HuH-7.5 (cell line): ENCODE measurements around the gene DGKG.

Experiments used
- DNase-seq: peaks from one replicate; pipeline ENCODE4 v3.0.0; 2011; ENCODE audit warnings: low spot score

Gene DGKG

GRCh38 chr3:186208296-186208989 lies 153.6 kb downstream of the DGKG start:
- no peak for DNase-seq

DNA sequence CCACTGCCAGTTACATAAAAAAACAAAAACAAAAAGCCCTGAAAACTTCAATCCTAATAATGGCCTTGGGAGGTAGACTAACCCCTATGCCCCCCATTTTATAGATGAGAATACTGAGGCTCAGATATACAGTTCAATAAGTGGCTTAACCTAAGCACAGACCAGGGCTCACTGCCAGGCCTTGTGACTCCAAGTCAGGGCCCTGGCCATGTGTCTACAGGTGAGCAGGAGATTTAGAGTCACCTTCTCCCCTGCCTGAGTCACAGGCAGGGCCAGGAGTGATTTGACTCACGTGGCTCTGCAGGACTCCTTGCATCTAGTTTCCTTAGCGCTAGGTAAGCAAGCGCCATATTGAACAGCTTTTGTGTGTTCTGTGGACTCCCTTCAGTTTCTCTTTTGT lies 154.5 kb downstream of the DGKG start:
- no peak for DNase-seq

DNA sequence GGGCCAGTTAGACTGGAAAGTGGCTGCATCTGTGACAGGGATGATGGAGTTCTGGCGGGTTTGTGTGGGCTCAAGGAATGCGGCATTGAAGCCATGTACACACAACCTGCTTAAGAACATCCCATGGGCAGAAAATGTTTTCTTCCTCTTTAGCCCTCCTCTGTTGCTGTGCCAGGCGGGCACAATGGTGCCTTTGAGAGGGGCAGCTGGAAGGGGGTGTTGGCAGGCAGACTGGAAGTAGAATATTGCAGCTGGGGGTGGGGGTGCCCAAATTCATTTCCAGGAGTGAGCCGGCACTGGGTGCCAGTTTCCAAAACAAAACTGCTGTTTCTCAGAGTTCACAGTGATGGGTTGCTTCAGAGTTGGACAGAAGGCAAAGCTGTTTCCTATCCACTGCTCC lies 161.3 kb downstream of the DGKG start:
- no peak for DNase-seq

GRCh38 chr3:186198442-186198841 lies 163.6 kb downstream of the DGKG start:
- DNase-seq = no peak

DNA sequence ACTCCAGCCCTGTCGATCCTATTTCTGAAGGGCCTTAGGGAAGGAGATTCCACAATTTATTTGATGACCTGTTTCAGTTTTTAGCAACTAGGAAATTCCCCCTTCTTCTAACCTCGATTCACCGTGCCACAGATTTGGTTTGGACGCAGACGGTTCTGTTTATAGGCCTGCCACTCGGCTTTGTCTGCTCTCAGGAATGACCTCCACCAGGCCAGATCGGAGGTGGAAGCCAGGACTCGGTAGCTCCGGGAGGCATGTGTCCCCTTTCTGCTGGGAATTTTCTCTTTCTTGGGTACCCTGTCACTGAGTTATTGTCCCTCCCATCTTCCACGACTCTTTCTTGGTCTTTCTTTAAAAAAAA lies 167.6 kb downstream of the DGKG start:
- no peak for DNase-seq

DNA sequence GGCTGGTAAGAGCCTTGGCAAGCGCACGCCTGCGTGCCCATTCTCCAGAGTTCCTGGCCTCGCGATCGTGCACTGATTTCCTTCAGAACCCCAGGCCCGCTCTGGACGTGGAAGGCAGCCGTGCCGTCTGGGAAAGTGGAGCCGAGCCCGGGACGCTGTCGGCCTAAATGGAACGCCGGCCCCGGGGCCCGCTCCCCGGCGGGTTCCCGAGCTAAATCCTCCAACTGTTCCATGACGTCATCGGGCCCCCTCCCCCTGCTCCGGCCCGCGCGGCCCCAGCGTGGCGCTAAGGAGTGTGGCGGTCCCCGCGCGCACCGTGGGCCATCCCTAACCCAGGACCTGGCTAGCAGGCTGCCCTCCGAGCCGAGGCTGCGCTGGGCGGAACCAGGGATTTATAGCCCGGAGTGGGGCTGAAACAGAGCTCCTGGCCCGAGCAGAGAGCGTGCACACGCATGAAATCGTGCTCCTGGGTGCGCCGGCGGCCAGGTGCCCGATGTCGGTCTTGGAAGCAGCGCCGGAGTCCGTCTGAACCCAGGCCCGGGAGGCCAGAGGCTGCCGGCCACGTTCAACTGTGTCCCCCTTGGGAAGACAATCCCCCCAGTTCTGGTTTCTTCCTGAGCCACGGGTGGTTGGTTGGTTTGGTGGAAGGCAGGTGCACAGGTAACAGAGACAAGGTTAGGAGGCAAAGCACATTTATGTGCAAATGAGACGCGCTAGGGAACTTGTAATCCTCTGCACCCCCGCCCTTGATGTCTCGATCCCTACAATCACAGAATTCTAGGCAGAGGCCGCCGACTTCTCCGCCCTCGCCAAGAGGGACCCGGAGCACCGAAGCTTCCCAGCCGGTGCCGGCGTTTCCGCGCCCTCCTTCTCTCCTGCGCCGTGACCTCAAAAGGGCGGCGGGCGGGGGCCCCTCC lies 168.2 kb downstream of the DGKG start:
- no peak for DNase-seq

GRCh38 chr3:186192823-186193222 lies 169.2 kb downstream of the DGKG start:
- DNase-seq = no peak

GRCh38 chr3:186189492-186189891 lies 172.5 kb downstream of the DGKG start:
- DNase-seq = no peak

GRCh38 chr3:186187401-186188275 lies 174.4 kb downstream of the DGKG start:
- no peak for DNase-seq

DNA sequence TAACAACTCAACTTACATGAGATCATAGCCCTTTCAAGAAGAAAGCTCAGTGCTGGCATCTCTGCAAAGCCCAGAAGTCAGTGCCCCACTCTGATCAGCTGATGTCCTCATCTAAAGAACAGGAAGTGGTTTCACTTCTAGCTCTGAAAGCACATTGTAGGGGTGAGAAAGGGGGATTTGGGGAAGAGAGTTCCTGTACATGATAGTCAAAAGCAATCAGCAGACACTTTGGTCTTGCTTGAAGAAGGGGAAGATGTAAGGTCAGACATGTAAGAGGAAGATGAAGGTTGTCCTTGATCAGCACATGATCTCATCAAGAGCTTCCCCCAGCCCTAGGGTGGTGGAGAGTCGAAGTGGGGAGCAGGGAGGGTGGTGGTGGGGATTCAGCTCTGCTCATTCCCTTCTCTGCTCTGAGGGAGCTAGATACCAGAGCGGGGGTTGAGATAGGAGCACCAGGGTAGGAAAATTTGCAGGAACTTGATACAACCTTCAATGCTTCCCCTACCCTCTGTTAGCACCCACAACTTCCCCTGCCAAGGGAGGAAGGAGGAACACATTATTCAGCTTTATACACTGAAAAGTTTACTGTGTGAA lies 176.7 kb downstream of the DGKG start:
- no peak for DNase-seq

- DNase-seq = no peak
Measured at GRCh38 chr3:186184021-186184420, 178.0 kb downstream of the DGKG start.

DNA sequence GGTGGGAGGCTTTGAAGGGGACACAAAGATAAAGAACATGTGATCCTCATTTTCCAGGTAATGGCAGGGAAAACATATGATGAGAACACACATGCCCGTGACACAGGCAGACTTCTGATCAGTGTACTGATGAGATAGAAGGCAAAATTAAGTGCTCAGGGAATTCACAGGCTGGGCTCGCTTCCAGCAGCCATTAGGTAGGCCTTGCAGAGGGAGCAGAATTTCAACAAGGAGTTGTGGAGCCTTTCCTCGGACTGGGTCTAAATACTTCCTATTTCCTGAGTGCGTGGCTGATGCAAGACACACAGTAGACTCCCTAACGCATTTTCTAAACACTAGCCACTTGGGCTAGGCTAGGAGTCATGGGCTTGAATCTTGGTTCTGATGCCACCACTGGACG lies 179.2 kb downstream of the DGKG start:
- no peak for DNase-seq

DNA sequence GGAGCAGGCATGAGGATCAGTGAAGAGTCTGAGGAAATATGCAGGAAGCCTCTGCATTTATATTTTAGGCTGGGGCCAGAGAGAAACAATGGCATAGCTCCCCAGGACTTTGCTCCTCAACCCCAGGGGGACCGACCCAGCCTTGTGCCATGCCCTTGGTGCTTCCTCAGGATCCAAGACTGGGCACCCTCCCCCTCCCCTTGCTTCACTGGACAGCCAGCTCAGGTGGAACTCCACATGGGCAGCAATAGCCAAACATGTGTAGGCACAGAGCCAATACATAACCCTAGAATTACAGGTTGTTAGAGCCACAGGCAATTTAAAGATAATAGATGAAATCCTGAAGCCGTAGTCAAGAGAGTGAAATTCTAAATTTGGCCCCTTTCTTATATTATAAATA lies 180.1 kb downstream of the DGKG start:
- no peak for DNase-seq

DNA sequence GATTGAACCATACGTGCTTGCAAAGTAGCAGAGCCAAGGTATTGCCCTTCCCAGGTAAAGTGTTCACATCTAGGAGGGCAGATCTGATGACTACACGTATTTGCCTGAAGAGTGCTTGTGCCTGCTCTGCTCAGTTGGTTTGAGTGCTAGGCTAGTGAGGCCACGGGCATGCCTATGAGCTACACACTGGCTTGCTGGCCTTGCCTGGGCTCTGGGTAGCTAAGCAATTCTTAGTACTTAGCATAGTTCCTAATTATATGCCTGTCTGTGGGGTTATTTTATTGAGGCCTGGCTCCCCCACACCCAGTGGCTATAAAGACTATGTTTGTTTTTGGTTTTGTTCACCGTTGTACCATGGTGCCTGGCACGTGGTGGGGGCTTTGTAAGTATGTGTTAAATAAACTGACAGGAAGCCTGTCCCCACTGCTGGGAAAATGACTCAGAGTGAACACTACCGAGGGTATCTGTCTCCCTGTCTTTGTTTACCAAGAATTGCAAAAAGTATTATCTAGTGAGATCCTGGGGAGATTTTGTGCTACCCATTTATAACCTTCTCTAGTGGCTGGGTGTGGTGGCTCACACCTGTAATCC lies 181.0 kb downstream of the DGKG start:
- no peak for DNase-seq

DNA sequence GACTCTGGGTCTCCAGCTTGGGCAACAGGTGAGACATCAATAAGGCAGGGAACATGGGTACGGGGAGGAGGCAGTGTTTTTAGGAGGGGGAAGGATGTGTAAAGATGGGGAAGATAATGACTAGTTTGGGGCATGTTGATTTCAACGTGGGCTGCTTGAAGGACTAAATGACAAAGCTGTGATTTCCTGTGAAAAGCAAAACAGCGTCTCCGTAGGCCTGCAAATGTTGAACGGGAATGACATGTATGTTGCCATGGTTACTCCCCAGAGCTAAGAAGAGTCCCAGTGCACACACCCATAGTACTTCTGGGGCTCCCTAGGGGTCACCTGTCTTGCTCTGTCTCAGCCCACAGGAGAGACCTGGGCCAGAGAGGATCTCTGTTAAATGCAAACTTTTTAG lies 181.9 kb downstream of the DGKG start:
- no peak for DNase-seq

DNA sequence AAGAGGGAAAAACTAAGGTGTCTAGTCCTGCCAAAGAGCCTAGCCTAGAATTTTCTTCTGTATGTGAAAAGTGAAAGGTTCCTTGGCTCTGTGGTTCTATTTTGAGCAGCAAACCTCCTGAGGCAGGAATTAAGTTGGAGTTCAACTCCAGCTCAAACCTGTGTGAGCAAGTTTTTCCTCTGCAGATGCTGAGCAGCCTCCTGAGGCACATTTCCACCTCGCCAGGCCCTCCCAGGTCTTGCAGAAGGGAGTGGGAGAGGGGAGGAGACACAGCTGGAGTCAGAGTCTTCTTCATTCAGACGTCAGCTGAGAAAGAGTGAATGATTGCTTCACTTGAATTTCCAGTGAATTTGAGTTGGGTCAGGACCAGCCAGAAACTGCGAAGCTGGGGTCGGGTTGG lies 183.6 kb downstream of the DGKG start:
- DNase-seq = no peak

GRCh38 chr3:186176373-186176990 lies 185.6 kb downstream of the DGKG start:
- DNase-seq = no peak

- DNase-seq = no peak
Measured at GRCh38 chr3:186173224-186173815, 188.7 kb downstream of the DGKG start.

DNA sequence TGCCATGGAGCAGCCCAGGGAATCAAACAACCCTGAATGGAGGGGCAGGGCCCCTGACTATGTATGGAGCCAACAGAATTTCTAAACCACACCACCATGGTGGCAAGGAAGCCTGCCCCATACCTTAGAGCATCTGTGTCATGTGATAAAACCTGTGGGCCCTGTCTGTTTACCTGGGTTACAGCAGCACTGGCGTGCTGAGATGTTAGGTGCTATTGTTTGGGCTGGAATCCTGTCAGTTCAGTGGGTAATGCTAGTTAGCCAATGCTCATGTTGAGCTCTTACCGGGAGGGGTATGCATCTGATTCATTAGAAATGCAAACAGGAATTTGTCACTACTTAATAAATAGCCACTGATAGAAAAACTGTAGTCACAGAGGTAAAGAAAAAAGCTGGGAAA lies 189.7 kb downstream of the DGKG start:
- DNase-seq = no peak

GRCh38 chr3:186171521-186171920 lies 190.5 kb downstream of the DGKG start:
- DNase-seq = no peak

- DNase-seq = no peak
Measured at GRCh38 chr3:186170516-186170915, 191.5 kb downstream of the DGKG start.
